Astrocyte of the cerebellum (primary cell): ENCODE results near the gene TRAPPC1.
A peak's percentile ranks its signal among the peaks of the same experiment; 100 is the strongest.

ENCODE experiments used
- DNase-seq: peaks from one replicate; pipeline ENCODE4 v3.0.0-alpha.2; 2011; ENCODE audit warnings: low read depth
- H3K4me3 ChIP-seq: 2 replicates; pipeline ENCODE4 v1.5.1; 2011; ENCODE audit warnings: mild to moderate bottlenecking, low read depth, low read length, moderate library complexity
- CTCF ChIP-seq: IDR thresholded peaks from 2 replicates; pipeline ENCODE4 v1.5.1; 2012; ENCODE audit warnings: low read length, low read depth, moderate library complexity, mild to moderate bottlenecking; ENCODE audit errors: missing control alignments
- in situ Hi-C: cut with HindIII; loops from 2 replicates; pipeline ENCODE4 v1.10.0; 2017; ENCODE audit warnings: low sequenced_read_pairs

Gene TRAPPC1

DNA sequence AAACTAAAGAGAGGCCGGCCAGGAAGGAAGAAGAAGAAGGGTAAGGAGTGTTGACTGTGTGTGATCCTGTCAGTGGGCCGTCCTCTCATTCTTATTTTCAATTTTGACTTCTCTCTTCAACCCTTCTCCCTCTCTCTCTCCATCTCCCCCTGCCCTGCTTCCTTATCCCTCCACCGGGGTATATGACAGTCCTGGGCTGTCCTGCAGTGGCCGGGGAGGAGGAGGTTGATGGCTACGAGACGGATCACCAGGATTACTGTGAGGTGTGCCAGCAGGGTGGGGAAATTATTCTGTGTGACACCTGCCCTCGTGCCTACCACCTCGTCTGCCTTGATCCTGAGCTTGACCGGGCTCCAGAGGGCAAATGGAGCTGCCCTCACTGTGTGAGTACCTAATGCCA, 37.5 kb downstream of the TRAPPC1 start:
- TF ChIP-seq CTCF, result no peak
- in situ Hi-C loops, result no loop called here
- no peak for DNase-seq
- H3K4me3 ChIP-seq, result no peak overlapping the region

DNA sequence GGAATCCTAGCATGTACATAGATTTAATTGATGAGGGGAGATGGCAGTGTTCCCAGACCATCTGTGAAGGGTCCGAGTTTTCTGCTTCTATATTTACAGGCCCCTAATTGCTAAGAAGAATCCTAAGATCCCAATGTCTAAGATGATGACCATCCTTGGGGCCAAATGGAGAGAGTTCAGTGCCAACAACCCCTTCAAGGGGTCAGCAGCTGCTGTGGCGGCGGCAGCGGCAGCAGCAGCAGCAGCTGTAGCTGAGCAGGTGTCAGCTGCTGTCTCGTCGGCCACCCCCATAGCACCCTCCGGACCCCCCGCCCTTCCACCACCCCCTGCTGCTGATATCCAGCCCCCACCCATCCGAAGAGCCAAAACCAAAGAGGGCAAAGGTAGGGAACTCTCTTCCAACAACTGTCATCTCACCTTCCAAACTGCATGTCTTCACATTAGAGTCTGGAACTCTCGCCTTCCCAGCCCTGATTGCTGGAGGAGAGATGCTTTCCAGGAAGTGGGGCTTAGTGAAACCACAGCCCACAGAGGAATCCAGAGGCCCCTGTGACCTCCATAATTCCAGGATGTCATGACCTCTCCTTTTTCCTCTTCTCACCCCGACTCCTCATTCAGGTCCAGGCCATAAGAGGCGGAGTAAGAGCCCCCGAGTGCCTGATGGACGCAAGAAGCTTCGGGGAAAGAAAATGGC, 38.4 kb downstream of the TRAPPC1 start:
- DNase-seq, result no peak
- no peak overlapping the region for H3K4me3 ChIP-seq
- in situ Hi-C loops, result no loop called here
- TF ChIP-seq CTCF, result no peak

DNA sequence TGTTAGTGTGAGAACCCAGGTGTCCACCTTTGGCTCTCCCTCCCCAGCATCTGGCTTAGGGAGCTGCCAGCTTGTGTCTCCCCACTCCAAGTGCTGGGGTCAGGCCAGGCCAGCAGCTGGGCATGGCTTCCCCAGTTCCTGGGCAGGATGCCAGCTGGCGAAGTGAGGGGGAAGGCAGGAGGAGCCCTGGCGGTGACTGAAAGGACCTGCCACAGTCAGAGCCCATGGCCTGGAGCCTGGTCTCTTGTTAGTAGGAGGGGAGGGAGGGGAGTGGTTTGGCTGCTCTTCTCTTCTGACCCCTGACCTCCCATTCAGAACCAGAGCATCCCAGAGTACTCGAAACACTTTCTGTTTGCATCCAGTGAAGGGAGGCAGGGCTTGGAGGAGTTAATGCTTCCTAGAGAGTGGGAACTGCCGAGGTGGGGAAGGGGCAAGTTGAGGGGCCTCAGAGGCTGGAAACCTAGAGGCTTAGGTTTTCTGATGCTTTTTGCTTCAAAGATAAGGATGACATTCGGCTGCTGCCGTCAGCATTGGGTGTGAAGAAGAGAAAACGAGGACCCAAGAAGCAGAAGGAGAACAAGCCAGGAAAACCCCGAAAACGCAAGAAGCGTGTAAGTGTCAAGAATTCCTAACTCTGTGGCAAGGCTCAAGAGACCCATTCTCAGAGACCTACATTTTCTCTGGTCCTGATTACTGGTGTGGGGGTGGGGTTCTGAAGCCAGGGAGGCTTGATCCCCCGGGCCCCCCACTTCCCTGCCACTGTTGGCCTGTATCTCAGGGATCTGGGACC, 42.4 kb downstream of the TRAPPC1 start:
- H3K4me3 ChIP-seq, result peak overlapping the region; percentile 3
- in situ Hi-C loops, result no loop called here
- peak; percentile 49 for TF ChIP-seq CTCF
- DNase-seq, result peak; percentile 70

DNA sequence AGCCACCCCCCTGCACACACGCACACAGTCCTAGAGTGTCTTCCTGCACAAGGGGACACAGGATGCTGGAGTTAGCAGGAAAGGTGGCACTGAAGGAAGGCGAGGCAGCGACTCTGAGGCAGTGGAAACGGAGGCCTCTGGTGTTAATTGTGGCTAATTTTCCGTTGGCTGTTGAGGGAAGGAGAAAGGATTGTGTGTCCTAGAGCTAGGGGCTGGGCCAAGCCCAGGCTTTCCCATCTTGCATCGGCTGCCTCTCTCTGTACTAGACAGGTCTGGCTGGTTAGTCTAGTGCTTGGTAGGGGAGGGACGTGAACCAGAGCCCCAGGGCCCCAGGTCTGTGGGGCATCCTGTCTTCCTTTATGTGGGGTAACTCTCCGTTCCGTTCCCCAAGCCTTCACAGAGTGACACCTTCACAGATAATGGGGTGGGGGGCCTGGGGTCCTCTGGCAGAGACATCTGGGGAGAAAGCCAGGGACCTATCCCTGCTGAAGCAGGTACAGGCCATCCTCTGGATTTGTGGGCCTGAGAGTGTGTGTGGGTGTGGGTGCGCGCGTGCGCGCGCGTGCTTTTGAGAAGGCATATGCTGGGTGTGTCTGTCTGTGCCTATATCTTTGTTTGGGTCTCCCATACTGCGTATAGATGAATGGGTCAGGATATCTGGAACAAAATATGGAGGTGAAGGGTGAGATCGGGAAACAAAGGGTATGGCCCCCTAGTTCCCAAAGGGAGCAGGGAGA, 43.4 kb downstream of the TRAPPC1 start, which contains the start of gene CHD3:
CHD3 (plus strand) TSS at position 606 of the 737 bp plus-strand sequence. CDS start 212 bp downstream, outside the sequence.
- in situ Hi-C loops, result no loop called here
- TF ChIP-seq CTCF, result no peak
- no peak for DNase-seq
- peak within 1 kb of the TSS; percentile 39 for H3K4me3 ChIP-seq

DNA sequence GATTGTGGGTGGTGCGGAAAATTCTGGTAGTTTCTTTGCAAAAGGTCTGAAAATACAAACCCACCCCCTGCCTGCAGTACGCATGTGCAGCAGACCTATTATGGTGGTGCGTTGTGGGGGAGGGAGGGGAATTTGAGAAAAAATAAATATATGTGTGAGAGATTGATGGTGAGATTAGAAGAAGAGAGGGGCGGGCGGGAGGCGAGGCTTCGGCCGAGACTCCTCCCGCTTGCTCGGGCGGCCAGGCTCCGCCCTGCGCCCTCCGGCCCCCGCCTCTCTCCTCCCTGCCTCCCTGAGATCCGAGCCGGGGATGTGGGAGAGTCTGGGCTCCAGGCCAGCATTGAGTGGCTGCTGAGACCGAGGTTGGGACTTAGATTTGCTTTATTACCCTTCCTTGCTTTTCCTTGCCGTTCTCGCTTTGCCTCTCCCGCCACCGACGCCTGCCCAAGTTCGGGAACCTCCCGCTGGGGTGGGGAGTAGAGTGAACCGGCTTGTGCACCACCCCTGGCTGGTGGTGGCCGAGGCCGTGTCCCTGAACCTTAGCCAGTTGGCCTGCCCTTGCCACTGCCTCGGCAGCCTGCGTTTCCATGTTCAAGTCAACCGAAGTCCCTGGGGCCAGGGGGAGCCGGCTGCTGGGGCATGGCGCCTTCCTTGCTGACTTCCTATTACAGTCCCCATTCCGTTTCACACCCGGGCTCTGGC, 44.1 kb downstream of the TRAPPC1 start:
- in situ Hi-C loops, result no loop called here
- peak; percentile 92 for DNase-seq
- TF ChIP-seq CTCF, result no peak
- peak overlapping the region; percentile 84 for H3K4me3 ChIP-seq

- H3K4me3 ChIP-seq, result peak overlapping the region; percentile 84
- no peak for TF ChIP-seq CTCF
- no peak for DNase-seq
- in situ Hi-C loops, result no loop called here
Measured at GRCh38 chr17:7887038-7887481, 44.7 kb downstream of the TRAPPC1 start.
